ENCODE data around the gene ZCCHC2.

Gene ZCCHC2

GRCh38 chr18:62610351-62610700, 87.5 kb downstream of the ZCCHC2 start:
- H3K79me2 ChIP-seq (ENCODE audit: insufficient read depth, low read length), result no peaks in the 10 kb centered on the region
- H3K4me3 ChIP-seq (ENCODE audit: low read depth, low read length, poor library complexity, severe bottlenecking), result no peak overlapping the region

DNA sequence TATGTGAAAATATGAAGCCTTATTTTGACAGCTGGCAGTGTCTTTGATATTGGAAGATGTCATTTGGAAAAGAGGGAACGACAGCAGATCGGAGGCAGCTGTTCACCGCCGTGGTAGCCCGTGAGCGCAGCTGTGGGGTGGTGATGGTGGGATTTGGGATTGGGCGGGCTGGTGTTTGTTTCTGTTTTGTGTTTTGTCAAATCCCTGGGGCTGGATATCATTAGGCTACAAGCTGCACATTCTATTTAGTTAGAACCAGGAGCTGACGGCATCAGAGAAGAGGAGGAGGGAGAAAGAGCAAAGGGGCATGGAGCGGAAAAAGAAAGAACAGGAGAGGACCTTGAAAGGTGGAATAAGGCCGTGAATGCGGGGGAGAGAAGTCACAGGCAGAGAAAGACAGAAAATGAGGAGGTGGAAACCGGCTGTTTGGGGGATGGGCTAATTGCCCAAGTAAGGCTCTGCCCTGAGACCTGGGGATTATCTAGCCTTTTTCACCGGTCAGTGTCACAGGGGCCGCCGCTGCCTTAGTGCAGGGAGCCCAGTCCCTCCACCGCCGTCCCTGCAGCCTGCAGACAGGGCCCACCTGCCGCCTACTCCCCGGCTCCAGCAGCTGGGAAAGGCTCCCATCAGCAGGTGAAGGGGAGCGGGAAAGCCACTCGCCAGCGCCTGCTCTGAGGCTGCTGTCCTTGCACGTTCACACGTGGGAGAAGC, 88.0 kb downstream of the ZCCHC2 start:
- Histone ChIP-seq H3K9me3 (ENCODE audit: low read length) (no peaks in the 10 kb centered on the region), H4K20me1 (ENCODE audit: insufficient read depth, low read length) (no peaks in the 10 kb centered on the region), H3K9ac (ENCODE audit: low read length) (no peak overlapping the region), H3K4me3 (ENCODE audit: low read depth, low read length, poor library complexity, severe bottlenecking) (no peak overlapping the region), H3F3A (ENCODE audit: insufficient read depth, low read length) (no peaks in the 10 kb centered on the region), H3K27ac (ENCODE audit: low read depth, low read length, poor library complexity, severe bottlenecking) (no peak overlapping the region), H3K27me3 (ENCODE audit: insufficient read depth, low read length) (no peaks in the 10 kb centered on the region; the same call in 1 of the 2 replicates), H2AFZ (ENCODE audit: low read length) (no peak overlapping the region), H3K36me3 (ENCODE audit: insufficient read depth, low read length) (no peaks in the 10 kb centered on the region), H3K4me1 (ENCODE audit: insufficient read depth, low read length, severe bottlenecking) (no peaks in the 10 kb centered on the region), H3K79me2 (ENCODE audit: insufficient read depth, low read length) (no peaks in the 10 kb centered on the region), H3K9me2 (ENCODE audit: low read depth, low read length) (no peaks in the 10 kb centered on the region), H3K4me2 (ENCODE audit: low read length) (no peak overlapping the region)
- TF ChIP-seq EZH2 (IDR thresholded peaks at IDR 0.05; ENCODE audit: borderline replicate concordance, low read length) (no peak), CTCF (IDR thresholded peaks at IDR 0.05; ENCODE audit: low read length) (no peak)

More at GRCh38 chr18:62610351-62610700, 87.5 kb downstream of the ZCCHC2 start:
- no peaks in the 10 kb centered on the region for H3K4me1 ChIP-seq (ENCODE audit: insufficient read depth, low read length, severe bottlenecking)
- H3K9me2 ChIP-seq (ENCODE audit: low read depth, low read length), result no peaks in the 10 kb centered on the region
- no peak overlapping the region for H3K4me2 ChIP-seq (ENCODE audit: low read length)
- H3K27me3 ChIP-seq (ENCODE audit: insufficient read depth, low read length), result no peaks in the 10 kb centered on the region; the same call in 1 of the 2 replicates
- H4K20me1 ChIP-seq (ENCODE audit: insufficient read depth, low read length), result no peaks in the 10 kb centered on the region
- H3K9me3 ChIP-seq (ENCODE audit: low read length), result no peaks in the 10 kb centered on the region
- H2AFZ ChIP-seq (ENCODE audit: low read length), result no peak overlapping the region
- H3K36me3 ChIP-seq (ENCODE audit: insufficient read depth, low read length), result no peaks in the 10 kb centered on the region
- no peaks in the 10 kb centered on the region for H3F3A ChIP-seq (ENCODE audit: insufficient read depth, low read length)
- TF ChIP-seq EZH2 (IDR thresholded peaks at IDR 0.05; ENCODE audit: borderline replicate concordance, low read length) (no peak), CTCF (IDR thresholded peaks at IDR 0.05; ENCODE audit: low read length) (no peak)
- no peak overlapping the region for H3K27ac ChIP-seq (ENCODE audit: low read depth, low read length, poor library complexity, severe bottlenecking)
- H3K9ac ChIP-seq (ENCODE audit: low read length), result no peak overlapping the region

- H3K9me3 ChIP-seq (ENCODE audit: low read length), result no peaks in the 10 kb centered on the region
- no peak overlapping the region for H3K27ac ChIP-seq (ENCODE audit: low read depth, low read length, poor library complexity, severe bottlenecking)
- no peak overlapping the region for H3K4me2 ChIP-seq (ENCODE audit: low read length)
- no peak for TF ChIP-seq EZH2 (IDR thresholded peaks at IDR 0.05; ENCODE audit: borderline replicate concordance, low read length)
- H3K9ac ChIP-seq (ENCODE audit: low read length), result no peak overlapping the region
- H3F3A ChIP-seq (ENCODE audit: insufficient read depth, low read length), result no peaks in the 10 kb centered on the region
- no peaks in the 10 kb centered on the region for H3K4me1 ChIP-seq (ENCODE audit: insufficient read depth, low read length, severe bottlenecking)
- no peaks in the 10 kb centered on the region; the same call in 1 of the 2 replicates for H3K27me3 ChIP-seq (ENCODE audit: insufficient read depth, low read length)
- no peak overlapping the region for H3K4me3 ChIP-seq (ENCODE audit: low read depth, low read length, poor library complexity, severe bottlenecking)
- no peaks in the 10 kb centered on the region for H3K36me3 ChIP-seq (ENCODE audit: insufficient read depth, low read length)
- H3K79me2 ChIP-seq (ENCODE audit: insufficient read depth, low read length), result no peaks in the 10 kb centered on the region
- no peak overlapping the region for H2AFZ ChIP-seq (ENCODE audit: low read length)
- no peaks in the 10 kb centered on the region for H4K20me1 ChIP-seq (ENCODE audit: insufficient read depth, low read length)
- no peaks in the 10 kb centered on the region for H3K9me2 ChIP-seq (ENCODE audit: low read depth, low read length)
These were observed 88.8 kb downstream of the ZCCHC2 start for GRCh38 chr18:62611453-62612288.

Data from OCI-LY1 (cell line).